RPMI7951 (cell line): ENCODE data around the gene MARK4. TPM values are rescaled to one million over a fixed set of nuclear protein-coding genes. Genes with fewer than 3 reads are reported as not detected.

ENCODE experiments used
- DNase-seq: peaks from one replicate; pipeline ENCODE4 v3.0.0-alpha.2; 2012; ENCODE audit warnings: low read depth
- total RNA-seq: library from RNA; depleted of rRNA; stranded (reverse); fragments of >200 nt; shearing (Covaris generic); gene quantifications from 2 replicates; pipeline ENCODE4 v1.2.3, GENCODE V29; 2014

MARK4 gene
- total RNA-seq, 1 experiment from 2014 or later: 6.6 TPM

DNA sequence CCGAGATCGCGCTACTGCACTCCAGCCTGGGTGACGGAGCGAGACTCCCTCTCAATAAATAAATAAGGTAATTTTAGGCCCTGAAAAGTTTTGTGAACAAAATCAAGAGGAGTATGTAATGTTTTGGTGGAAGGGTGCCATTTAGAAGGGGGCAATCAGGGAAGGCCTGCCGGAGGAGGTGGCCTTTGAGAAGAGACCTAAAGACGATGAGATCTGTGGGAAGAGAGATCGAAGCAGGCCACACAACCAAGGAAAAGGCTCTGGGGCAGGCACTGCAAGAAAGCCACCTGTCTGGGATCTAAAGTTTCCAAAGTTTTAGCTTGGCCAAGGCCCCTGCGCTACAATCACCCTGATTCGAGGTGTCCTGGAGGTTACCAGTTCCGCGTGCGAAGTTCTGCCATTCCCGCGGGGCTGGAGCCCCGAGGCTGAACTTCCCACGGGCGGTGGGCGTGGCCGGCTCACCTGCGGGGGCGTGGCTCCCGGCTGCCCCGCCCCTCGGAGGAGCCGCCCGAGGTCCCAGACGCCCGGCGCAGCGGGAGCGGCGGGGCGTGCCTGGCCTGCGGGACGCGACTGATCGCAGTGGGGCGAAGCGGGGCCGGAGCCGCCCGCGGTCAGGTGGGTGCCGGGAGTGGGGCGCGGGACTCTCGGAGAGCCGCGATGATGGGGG, 89.3 kb downstream of the MARK4 start, which contains the start of gene KLC3:
Gene KLC3, plus strand, starts transcription at position 519 of the 667 bp plus-strand sequence. CDS start 4,792 bp downstream, outside the sequence.
- DNase-seq: no peak

DNA sequence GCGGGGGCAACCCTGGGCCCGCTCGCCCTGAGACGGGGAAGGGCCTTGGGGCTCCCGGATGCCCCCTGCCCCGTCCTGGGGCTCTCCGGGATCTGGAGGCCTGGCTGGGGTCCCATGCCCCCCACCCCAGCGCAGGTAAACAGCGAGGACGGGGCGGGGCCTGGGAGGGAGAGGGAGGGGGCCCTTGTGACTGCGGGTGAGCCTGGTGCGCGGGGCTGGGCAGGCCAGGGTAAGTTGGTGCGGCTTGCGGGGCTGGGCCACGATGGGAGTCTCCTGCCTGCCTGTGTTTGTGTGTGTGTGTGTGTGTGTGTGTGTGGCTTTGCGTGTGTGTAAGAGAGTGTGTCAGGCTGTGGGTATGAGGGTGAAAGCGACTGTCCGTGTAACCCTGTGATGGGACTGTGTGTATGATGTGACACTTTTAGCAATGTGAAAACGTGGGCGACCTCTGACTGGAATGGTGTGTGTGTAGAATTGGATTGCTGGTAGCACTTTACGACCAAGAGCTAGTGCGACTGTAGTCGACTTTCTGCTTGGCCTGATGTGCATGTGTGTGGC, 89.9 kb downstream of the MARK4 start:
- DNase-seq: peak; percentile 18

DNA sequence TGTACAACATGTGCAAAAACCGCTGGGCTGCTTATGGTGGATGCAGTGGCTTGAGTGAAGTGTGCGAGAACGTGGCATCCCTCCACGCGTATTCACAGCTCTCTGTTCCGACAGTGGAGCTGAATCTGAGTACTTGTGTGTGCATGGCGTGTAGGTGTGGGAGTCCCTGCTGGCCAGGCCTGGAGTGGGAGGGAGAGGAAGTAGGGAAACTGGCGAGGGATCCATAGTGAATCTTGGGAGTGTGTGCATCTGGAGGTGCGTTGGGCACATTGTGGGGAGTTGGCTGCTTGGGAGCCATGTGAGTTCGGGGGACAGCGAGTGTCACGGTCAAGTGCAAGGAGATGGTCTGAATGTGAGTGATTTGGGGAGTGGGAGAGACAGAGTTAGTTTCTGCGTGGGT, 91.8 kb downstream of the MARK4 start:
- DNase-seq: no peak

DNA sequence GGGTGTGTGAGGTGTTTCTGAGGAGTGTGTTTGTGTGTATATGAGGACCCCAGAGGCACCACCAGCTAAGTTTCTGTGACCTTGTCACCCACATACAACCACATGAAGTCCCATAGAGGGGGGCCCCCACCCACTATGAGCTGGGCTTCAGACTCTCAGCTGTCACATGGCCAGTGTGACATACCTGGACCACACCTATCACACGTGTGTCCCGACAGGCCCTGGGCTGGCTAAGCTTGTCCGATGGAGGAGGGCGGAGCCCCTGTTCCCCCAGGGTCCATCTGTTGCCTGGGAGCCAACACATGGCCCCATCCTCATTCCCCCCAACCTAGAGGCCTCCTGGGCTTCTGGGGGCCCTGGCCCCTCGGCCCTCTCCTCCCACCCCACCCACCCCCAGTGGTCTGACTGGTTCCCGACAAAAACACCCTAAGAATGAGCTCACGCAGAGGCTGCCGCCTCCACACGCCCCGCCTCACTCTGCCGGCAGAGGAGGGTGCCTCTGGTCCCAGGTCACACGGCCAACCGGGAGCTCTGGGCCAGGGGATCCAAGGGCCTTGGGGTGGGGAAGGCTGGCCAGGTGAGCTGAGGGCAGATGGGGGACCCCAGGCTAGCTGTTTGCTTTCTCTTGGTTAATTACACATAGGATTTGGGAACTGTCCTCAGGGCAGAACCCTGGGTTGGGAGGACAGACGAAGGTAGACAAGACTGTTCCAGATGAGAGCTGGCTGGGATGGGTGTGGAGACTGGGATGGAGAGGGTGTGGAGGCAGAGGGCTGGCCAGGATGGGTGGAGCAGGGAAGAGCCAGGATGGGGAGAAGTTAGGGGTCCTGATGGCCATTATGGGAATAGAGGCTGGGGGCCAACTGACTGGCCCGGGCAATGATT, 93.8 kb downstream of the MARK4 start:
- DNase-seq: no peak

DNA sequence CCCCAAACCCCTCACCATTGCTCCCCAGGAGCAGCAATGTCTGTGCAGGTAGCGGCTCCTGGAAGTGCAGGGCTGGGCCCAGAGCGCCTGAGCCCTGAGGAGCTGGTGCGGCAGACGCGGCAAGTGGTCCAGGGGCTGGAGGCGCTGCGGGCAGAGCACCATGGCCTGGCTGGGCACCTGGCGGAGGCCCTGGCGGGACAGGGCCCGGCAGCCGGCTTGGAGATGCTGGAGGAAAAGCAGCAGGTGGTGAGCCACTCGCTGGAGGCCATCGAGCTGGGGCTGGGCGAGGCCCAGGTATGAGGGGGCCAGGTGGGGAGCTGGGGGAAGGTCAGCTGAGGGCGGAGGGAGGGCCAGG, 94.4 kb downstream of the MARK4 start:
- no peak for DNase-seq

DNA sequence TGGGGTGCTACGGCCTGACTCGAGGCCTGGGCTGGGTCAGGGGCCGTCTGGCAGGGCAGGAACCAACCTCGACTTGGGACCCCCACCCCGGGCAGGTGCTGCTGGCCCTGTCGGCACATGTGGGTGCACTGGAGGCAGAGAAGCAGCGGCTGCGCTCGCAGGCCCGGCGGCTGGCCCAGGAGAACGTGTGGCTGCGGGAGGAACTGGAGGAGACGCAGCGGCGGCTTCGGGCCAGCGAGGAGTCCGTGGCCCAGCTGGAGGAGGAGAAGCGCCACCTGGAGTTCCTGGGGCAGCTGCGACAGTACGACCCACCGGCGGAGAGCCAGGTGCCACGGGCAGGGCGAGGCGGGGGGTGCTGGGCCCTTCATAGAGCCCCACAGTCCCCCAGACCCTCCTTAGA, 95.4 kb downstream of the MARK4 start:
- DNase-seq: no peak

DNA sequence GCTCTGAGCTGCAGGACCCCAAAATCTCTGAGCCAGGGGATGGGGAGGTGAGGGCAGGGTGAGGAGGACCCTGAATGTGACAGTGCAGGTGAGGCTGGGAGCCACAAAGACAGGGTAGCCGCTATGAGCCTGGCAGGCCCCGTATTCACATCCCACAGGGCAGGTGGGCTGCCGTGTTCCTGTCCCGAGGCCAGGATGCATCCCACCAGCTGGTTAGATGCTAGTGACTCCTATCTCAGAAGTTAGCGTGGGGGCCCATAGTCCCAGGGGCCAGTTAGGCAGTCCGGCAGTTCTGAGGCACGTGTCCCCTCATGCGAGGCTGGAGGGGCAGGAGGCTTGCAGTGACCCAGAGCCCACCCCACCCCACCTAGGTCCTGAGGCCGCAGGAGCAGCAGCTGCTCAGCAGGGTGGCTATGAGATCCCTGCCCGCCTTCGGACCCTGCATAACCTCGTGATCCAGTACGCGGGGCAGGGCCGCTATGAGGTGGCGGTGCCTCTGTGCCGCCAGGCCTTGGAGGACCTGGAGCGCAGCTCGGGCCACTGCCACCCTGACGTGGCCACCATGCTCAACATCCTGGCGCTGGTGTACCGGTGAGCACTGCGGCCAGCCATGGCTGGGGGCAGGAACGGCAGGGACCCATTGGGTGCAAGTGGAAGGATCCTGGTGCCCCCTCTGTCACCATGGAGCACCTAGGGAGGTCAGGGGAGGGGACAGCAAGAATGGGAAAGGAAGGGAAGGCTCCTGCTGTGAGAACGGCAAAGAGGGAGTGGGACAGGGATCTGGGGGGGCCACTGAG, 96.7 kb downstream of the MARK4 start:
- DNase-seq: no peak

DNA sequence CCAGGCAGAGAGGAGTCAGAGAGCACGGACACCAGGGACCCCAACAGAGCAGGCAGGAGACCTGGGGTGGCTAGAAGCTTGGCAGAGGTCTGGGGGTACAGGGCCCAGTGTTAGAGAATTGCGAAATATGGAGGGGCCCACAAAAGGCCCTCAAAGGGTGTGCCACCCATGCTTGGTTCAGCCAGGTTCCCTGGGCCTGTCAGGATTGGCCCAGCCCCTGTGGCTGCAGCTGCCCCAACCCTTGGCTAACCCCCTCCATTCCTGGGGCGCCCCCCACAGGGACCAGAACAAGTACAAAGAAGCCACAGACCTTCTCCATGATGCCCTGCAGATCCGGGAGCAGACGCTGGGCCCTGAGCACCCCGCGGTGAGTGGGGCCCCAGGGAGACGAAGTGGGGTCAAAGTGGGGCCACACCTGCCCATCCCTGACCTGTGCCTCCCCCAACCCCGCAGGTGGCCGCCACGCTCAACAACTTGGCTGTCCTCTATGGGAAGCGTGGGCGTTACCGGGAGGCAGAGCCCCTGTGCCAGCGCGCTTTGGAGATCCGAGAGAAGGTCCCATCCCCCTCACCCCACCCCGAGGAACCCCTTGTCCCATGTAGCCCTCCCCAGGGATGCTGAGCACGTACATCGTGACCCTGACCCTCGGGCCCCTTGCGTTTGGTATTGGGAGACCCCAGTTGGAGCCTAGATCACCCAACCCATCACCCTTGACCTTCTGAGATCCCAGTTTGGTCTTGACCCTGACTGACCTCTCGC, 97.5 kb downstream of the MARK4 start:
- DNase-seq: no peak

DNA sequence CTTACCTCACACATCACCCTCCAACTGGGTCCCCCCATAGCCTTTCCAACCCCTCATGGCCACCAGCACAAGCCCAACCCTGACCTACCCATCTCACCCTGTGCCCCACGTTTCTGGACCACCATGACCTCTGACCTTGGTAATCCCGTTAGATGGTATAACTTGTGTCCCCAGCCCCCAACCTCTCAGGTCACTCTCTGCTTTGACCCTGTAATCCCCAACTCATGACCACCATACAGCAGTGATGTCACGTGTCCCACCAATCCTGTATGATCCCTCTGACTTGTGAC, 98.0 kb downstream of the MARK4 start:
- DNase-seq: no peak

DNA sequence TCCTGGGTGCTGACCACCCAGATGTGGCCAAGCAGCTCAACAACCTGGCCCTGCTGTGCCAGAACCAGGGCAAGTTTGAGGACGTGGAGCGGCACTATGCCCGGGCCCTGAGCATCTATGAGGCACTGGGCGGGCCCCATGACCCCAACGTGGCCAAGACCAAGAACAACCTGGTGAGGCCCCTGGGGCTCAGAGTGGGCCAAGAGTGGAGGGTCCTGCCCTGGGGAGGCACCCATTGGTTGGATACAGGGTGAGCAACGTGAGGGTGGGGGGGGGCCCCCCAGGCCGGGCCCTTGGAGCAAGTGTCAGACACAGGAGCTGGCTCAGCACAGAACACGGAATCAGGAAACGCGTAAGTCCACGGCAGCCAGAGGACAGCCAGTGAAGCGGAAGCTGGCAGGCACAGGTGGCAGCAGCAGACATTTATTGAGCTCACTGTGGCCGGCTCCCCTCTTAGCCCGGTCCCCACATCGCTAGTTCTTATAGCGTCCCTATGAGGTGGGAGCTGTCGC, 98.4 kb downstream of the MARK4 start:
- DNase-seq: no peak

DNA sequence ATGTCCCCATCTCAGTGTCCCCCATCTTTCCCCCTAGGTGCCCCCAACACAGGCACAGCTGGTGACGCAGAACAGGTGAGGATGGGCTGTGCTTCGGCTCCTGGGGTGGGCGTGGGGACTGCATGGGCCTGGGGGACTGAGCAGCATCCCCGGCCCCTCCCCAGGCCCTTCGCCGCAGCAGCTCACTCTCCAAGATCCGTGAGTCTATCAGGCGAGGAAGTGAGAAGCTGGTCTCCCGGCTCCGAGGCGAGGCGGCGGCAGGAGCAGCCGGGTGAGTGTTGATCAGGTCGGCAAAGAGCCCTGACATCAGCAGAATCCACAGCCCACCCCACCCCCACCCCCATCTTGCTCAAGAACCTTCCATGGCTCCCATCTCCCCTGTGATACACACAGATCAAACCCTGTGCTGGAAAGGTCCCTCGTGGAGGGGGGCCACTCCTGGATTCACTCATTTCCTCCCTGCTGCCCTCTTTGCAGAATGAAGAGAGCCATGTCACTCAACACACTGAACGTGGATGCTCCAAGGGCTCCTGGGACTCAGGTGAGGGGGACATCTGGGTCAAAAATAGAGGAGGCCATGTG, 99.5 kb downstream of the MARK4 start:
- no peak for DNase-seq

DNA sequence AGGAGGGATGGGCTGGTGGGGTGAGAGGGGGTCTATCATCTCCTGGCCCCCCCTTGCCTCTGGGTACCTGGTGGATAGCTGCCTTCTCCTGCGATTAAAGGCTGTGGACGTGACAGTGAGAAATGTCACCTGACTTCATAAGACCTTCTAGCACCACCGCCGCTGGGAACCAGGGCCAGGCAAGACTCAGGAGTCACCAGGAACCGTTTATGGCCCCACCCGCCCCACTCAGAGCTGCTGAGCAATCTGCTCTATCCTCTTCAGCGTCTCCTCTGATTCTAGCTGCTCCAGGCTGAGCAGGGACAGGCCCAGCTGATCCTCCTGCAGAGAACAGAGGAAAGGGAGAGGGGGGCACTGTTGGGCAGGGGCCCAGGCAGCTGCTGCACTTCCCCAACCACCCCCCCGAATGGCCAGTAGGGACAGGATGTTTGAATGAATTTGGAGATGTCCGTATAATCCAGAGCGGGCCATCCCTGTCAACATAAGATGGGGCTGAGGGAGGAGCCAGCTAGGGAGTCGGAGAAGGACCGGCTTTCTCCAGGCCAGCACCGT, 100.4 kb downstream of the MARK4 start:
- no peak for DNase-seq

DNA sequence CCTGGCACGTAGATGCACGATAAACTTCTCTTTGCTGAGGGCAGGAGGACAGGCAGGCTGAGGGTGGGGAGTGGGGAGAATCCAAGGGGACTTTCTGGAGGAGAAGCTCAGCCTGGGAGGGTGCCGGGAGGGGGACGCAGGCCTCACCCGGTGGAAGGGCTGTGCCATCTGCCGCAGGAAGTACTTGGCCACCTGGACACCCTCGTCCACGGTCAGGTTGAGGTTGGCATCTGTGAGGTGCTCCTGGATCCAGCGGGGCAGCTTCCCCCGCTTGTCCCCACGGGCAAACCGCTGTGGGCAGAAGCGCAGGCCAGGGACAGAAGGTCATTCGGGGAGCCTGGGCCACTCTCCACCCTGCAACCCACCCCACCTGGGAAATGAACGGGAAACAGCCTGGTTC, 101.0 kb downstream of the MARK4 start:
- DNase-seq: no peak

DNA sequence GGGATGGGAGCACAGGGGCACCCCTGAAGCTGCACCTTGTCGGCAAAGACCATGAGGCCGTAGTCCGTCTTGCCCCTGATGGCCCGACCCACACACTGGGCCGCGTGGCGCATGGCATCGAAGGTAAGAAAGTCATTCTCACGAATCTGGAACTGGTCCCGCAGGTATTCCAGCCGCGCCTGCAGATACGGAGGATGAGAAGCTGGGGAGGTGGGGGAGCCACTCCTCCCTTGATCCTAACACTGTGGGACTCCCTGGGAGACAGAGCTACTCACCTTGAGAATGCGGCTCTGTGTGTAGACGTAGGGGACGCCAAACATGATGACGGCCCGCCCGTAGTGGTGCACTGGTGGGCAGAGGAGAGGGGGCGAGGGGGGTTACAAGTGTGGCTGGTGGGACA, 101.4 kb downstream of the MARK4 start:
- no peak for DNase-seq

DNA sequence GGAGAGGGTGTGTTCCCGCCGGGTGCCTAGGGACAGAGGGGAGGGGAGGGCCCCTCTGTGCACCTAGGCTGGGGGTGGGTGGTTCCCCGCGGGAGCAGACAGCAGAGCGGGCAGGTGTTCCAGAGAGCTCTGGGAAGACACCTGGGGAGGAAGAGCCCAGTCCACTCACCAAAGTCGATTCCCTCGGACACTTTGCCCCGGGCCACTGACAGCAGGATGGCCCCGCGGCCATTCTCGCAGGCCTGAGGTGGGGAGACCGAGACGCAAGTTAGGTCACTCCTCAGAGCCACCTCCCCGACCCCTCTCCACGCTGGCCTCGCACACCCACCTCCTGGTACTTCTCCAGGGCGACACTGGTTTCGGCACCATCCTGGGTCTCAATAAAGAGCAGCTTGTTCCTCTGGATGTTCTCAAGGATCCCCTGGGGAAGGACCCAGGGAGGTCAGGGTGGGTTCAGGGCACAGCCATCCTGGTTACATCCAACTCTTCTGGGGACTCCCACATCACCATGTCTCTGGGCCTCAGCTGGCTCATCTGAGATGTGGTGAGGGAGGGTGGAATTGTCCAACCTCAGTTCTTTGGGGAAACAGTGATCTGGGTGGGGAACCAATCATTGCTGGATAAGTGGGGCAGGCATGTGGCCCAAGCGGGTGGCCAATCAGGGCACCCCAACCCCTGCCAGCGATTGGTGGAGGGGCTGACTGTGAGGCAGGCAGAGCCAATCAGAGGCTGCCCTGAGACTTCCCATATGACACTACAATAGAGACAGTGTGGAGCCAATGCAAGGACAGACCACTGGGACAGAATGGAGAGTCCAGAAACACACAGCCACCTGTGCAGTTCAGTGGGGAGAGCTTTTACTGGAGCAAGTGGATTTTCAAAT, 102.1 kb downstream of the MARK4 start:
- no peak for DNase-seq

DNA sequence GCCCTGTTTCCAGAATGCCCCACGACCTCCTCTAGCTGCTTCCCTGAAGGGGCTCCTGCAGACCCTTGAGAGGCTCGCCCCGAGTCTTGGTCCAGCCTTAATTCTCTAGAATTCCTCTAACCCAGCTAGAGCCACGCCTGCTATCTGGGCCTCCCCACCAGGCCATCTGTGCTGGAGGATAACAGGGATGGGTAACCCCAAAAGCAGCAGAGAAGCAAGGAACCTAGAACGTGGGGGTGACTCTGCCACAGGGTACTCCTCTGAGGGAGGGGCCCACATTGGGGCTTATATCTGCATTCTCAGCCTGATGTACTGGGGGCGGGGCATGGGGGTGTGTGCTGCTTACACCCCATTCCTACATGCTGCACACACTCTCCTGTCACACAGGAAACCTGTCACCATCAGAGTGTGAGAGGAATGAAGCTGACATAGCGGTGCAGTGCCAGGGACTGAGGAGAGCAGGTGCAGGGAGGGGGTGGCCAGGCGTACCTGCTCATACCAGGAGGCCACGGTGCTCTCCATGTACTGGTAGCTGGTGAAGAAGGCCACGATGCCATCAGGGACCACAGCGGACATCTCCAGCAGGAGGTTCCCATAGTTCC, 103.3 kb downstream of the MARK4 start:
- DNase-seq: no peak
